Suppressor macrophage treated with lipopolysaccharide for 4 hours (primary cell): Measurements from ENCODE around the gene RASA3.
A peak's percentile ranks its signal among the peaks of the same experiment; 100 is the strongest.

ENCODE experiments used
- DNase-seq: peaks from one replicate; pipeline ENCODE4 v3.0.0-alpha.2; 2020

The RASA3 gene

GRCh38 chr13:114046431-114046975 is 85.9 kb downstream of the RASA3 start:
- DNase-seq: no peak

DNA sequence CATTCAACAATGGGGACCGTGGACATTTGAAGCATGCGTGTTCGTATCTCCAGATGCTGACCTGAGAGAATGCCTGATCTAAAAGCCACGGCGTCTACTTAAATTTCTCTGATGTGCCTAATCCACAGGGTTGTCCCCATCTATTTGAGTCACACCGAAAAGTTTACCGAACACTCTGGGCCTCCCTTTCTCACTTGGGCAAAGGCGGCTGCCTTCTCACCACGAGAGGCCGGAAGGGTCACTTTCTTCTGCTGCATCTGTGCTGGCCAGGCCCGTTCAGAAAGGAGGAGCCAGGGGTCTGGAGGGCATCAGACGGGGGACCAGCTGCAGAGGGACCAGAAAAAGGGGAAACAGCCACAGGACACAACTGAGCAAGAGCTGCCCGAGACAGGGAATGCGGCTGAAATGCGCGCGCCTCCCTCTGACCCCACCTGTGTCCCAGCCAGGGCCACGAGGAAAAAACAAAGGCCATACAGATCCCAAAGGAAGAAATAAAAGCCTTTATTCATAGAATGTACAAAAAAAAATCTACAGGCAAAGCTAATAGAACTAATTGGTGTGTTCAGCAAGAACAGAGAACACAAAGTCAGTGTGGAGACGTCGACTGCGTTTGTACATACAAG is 87.2 kb downstream of the RASA3 start:
- no peak for DNase-seq

- DNase-seq: no peak
These were observed 87.9 kb downstream of the RASA3 start for GRCh38 chr13:114044486-114044885.

- peak; percentile 85 for DNase-seq
These were observed 88.9 kb downstream of the RASA3 start for GRCh38 chr13:114043421-114044053.

DNA sequence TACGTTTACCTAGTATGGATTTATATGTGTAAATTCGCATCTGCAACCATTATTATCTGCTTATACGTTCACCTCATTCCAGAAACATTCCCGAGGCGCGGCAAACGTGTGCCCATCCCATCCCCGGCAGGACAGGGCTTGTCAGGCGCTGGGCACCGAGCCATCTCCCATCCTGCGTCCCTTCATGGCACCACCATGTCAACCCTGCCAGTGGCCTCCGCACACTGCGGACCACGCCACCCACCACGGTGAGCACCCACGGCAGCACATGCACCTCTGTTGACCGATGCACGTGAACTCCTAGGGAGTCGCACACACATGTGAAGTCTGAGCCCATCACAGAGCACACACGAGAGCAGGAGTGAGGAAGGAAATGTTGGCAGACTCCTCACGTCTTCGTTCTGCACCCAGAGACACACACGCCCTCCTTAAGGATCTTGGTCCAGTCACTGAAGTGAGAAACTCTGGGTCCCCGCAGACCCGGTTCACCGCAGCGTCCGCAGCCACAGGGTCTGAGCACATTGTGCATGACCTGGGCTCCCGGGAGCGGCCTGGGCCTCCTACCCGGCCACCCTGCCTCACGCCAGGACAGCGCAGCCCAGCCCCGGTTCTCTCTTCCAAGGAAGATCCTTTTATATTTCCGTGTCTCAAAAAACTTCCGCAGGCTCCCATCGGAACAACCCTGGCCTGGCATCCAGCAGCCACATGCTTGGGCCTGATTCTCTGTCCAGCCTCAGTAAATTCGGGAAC is 90.2 kb downstream of the RASA3 start:
- DNase-seq: no peak

GRCh38 chr13:114041493-114041892 is 90.9 kb downstream of the RASA3 start:
- no peak for DNase-seq

DNA sequence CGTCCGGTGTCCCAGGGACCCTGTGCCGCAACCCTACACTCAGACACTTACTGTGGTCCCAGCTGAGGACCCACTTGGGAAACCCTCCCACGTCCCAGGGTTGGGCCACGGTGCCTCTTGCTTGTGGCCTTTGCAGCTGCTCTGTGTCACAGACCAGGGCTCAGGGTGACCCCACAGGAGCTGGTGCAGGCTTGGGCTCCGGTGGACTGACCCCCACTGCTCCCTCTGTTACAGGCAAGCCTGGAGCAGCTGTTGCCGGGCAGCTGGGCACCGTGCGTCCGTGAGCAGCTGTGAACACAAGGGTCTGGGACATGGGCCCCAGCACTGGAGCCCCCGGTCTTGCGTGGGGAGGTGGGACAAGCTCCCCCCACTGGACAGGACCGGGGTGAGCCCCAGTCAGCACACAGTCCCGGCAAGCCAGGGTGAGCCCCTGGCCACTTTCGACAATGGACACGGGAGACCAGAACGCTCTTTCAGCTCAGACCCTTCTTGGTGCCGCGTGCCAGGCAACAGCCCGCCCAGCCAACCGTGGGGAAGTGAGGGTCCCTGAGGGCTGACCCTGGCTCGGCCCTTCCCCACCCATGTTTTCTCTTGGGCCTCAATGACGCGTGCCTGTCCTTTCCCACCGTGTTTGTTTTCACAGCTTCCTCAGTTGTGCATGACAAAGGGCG is 92.8 kb downstream of the RASA3 start:
- no peak for DNase-seq

GRCh38 chr13:114038900-114039299 is 93.5 kb downstream of the RASA3 start:
- DNase-seq: no peak

- DNase-seq: no peak
These were observed 94.2 kb downstream of the RASA3 start for GRCh38 chr13:114038211-114038613.

- no peak for DNase-seq
These were observed 94.7 kb downstream of the RASA3 start for GRCh38 chr13:114037674-114038073.

- peak; percentile 88 for DNase-seq
These were observed 96.6 kb downstream of the RASA3 start for GRCh38 chr13:114035583-114036531.

- no peak for DNase-seq
These were observed 97.2 kb downstream of the RASA3 start for GRCh38 chr13:114035186-114035582.

GRCh38 chr13:114034481-114034891 is 97.9 kb downstream of the RASA3 start:
- DNase-seq: peak; percentile 54

DNA sequence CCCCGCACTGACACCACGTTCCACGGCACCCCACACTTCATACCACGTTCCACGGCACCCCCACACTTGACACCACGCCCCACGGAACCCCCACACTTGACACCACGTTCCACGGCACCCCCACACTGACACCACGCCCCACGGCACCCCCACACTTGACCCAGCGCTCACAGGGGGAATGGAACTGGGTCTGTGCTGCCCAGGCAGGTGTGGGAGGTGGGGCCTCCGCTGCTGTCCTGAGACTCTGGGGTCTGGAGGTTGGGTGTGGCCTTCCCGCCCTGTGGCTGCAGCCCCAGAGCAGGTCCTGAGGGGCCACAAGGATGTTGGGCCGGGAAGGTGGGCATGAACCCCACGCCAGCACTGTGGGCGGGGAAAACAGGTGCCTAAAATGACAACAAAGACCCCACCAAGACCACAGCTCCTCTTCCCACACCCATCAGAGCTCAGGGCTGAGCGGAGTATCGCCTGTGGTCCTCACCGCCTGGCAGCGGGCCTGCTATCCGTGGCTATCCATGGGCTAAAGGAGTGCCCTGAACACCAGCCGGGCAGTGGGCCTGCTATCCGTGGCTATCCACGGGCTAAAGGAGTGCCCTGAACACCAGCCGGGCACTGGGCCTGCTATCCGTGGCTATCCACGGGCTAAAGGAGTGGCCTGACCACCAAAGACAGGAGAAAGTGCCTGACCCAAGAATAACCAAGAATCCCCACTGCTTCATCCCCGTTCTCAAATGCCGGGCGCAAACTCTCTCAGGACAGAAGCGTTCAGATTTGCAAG is 98.7 kb downstream of the RASA3 start:
- no peak for DNase-seq

DNA sequence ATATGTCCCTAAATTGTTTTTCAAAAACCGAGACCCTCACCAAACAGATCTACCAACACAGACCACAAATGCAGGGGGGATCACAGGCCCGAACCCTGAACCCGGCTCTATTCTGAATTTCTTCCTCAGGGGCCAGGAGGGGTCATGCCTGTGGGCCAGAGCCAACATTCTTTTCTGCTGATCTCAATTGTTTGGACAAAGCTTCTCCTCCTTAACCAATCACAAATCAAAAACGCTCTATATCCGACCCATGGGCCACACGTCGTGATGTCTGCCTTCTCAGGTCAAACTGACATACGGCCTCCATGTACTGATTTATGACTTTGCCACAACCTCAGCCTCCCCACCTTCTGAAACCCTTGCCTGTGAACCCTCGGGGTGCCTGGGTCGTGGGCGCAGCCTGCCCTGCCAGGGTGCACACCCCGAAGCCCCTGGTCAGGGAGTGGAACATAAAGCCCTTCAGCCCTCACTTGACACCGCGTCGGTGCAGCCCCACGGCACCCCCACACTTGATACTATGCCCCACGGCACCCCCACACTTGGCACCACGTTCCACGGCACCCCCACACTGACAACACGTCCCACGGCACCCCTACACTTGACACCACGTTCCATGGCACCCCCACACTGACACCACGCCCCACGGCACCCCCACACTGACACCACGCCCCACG is 100.2 kb downstream of the RASA3 start:
- no peak for DNase-seq

GRCh38 chr13:114031631-114032030 is 100.8 kb downstream of the RASA3 start:
- no peak for DNase-seq

GRCh38 chr13:114030666-114031610 is 101.5 kb downstream of the RASA3 start:
- no peak for DNase-seq

- no peak for DNase-seq
These were observed 102.4 kb downstream of the RASA3 start for GRCh38 chr13:114029866-114030625.

DNA sequence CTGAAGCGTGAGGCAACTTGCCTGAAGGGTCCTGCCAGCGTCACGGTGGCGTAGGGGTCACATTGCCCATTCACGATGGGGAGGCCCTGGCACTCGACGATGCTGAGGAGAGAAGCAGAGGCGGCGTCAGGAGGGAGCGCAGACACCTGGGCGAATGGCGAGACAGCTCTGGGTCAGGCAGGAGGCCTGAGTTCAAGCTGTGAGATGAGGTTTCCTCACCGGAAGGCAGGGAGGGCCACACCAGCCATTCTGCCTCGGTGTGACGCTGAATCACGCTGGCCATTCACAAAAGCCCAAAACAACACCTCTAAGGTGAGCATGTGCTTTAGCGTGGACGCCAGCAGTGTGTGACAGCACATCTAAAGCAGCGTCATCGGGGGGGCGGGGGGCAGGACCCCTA is 104.6 kb downstream of the RASA3 start:
- no peak for DNase-seq
